Adrenal gland (tissue), 5 donors: ENCODE measurements around the gene NR1H2.

Experiments
- POLR2A ChIP-seq, 2 donors: fragments of 450-650 bp; IDR thresholded peaks; one replicate each; pipeline ENCODE4 v1.6.1; 2017; ENCODE audit warnings: antibody characterized with exemption in 2 of 2, mild to moderate bottlenecking in 2 of 2, moderate library complexity in 1 of 2
- TF ChIP-seq, protein P1 (sequence below), 6 experiments: fragments of 450-650 bp in 4 of 6; fragments of 200-600 bp in 2 of 6; sonication (generic) in 1 of 6; IDR thresholded peaks; 1 replicate in 5 of 6; 2 replicates in 1 of 6; pipeline versions ENCODE4 v1.5.1 to v1.8.0; 2016 to 2021; ENCODE audit warnings: antibody characterized with exemption in 6 of 6, mild to moderate bottlenecking in 2 of 6, moderate library complexity in 1 of 6
- donor health status: DM: no; HTN: no; CAD: no.

DNA sequence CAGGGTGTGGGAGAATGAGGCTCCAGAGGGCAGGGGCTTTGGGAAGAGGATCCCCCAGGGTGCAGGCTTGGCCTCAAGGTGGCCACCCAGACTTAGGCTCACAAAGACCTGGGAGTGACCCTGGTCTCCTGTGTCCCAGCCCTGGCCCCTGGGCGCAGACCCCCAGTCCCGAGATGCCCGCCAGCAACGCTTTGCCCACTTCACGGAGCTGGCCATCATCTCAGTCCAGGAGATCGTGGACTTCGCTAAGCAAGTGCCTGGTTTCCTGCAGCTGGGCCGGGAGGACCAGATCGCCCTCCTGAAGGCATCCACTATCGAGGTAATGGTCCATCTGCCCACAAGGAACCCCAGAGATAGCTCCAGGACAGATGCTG, 2.6 kb downstream of the NR1H2 start:
- TF ChIP-seq, protein P1, sequence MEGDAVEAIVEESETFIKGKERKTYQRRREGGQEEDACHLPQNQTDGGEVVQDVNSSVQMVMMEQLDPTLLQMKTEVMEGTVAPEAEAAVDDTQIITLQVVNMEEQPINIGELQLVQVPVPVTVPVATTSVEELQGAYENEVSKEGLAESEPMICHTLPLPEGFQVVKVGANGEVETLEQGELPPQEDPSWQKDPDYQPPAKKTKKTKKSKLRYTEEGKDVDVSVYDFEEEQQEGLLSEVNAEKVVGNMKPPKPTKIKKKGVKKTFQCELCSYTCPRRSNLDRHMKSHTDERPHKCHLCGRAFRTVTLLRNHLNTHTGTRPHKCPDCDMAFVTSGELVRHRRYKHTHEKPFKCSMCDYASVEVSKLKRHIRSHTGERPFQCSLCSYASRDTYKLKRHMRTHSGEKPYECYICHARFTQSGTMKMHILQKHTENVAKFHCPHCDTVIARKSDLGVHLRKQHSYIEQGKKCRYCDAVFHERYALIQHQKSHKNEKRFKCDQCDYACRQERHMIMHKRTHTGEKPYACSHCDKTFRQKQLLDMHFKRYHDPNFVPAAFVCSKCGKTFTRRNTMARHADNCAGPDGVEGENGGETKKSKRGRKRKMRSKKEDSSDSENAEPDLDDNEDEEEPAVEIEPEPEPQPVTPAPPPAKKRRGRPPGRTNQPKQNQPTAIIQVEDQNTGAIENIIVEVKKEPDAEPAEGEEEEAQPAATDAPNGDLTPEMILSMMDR (IDR thresholded peaks at IDR 0.05): no peak
- TF ChIP-seq POLR2A (IDR thresholded peaks at IDR 0.05): no peak
